ENCODE results near the gene PTK7. TPM values are rescaled to one million over a fixed set of nuclear protein-coding genes. Genes with fewer than 3 reads are reported as not detected.
"Not testable (repeated sequence)": the region's sequence is repeated elsewhere in the genome, so short reads cannot be mapped to it uniquely, and the experiment has no call there.

The PTK7 gene
- total RNA-seq, 4 donors from 2014 or later = 4.4 to 22.3 (median 18.3) TPM

DNA sequence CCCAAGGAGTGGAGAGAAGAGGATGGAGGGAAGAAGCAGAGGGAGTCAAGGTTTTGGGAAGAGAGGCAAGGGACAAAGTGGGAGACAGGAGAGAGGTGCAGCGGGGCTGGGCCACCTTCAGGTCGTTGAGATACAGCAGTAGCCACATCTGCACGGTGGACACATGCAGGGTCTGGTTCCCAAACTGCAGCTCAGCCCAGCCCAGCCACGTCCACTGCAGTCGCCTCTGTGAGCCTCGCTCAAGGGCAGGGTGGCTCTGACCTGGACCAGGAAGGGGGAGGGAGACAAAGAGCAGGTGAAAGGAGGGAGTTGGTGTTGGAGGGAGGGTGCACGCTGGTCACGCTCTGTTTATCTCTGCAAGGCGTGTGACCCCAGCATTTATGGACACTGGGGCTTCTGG is 37.4 kb upstream of the PTK7 start:
- TF ChIP-seq POLR2A (IDR thresholded peaks at IDR 0.05) = no peak
- TF ChIP-seq, protein P1, sequence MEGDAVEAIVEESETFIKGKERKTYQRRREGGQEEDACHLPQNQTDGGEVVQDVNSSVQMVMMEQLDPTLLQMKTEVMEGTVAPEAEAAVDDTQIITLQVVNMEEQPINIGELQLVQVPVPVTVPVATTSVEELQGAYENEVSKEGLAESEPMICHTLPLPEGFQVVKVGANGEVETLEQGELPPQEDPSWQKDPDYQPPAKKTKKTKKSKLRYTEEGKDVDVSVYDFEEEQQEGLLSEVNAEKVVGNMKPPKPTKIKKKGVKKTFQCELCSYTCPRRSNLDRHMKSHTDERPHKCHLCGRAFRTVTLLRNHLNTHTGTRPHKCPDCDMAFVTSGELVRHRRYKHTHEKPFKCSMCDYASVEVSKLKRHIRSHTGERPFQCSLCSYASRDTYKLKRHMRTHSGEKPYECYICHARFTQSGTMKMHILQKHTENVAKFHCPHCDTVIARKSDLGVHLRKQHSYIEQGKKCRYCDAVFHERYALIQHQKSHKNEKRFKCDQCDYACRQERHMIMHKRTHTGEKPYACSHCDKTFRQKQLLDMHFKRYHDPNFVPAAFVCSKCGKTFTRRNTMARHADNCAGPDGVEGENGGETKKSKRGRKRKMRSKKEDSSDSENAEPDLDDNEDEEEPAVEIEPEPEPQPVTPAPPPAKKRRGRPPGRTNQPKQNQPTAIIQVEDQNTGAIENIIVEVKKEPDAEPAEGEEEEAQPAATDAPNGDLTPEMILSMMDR (IDR thresholded peaks at IDR 0.05) = no peak
- peaks cover 0 to 81% (median 0%) of the 10 kb centered on the region in 3 donors for H3K36me3 ChIP-seq
- H3K4me1 ChIP-seq = no peaks in the 10 kb centered on the region
- DNase-seq = no peak
- H3K9me3 ChIP-seq = no peaks in the 10 kb centered on the region
- no peak overlapping the region for H3K27ac ChIP-seq
- no peak overlapping the region for H3K4me3 ChIP-seq
- no peaks in the 10 kb centered on the region for H3K27me3 ChIP-seq

DNA sequence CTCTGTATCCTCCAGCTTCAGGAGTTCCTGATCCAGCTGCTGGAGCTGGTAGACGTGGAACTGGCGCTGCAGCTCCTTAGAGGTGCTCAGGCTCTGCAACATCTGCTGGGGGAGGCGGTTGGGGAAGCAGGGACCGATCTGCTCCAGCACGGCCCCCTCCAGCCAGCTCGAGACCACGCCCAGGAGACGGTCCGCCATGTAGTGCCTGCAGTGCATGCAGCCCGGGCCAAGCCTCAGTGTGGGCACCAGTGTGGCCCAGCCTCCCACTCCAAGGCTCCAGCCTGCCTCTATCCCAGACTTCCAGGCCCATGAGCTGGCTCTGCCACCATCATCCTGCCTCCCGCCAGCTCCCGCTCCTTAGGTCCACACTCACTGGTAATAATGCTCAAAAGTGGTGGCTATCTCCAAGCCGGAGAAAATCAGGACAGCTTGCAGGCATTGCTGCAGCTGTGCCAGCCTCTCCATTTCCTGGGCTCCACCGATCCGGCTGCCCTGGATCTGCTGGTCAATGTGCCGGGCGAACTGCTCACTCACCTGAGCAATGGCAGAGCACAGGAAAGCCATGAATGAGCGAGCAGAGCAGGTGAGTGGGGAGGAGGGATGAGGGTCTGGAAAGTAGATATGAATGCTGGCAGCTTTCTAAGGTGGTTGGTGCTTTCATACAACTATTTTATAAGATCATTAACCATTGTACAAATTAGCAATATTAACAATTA is 35.4 kb upstream of the PTK7 start:
- H3K36me3 ChIP-seq = peaks cover 0 to 83% (median 0%) of the 10 kb centered on the region in 3 donors
- H3K4me3 ChIP-seq = no peak overlapping the region
- TF ChIP-seq, protein P1 (IDR thresholded peaks at IDR 0.05) = no peak
- no peaks in the 10 kb centered on the region for H3K27me3 ChIP-seq
- no peak overlapping the region for H3K27ac ChIP-seq
- no peaks in the 10 kb centered on the region for H3K9me3 ChIP-seq
- DNase-seq = no peak
- H3K4me1 ChIP-seq = no peaks in the 10 kb centered on the region

DNA sequence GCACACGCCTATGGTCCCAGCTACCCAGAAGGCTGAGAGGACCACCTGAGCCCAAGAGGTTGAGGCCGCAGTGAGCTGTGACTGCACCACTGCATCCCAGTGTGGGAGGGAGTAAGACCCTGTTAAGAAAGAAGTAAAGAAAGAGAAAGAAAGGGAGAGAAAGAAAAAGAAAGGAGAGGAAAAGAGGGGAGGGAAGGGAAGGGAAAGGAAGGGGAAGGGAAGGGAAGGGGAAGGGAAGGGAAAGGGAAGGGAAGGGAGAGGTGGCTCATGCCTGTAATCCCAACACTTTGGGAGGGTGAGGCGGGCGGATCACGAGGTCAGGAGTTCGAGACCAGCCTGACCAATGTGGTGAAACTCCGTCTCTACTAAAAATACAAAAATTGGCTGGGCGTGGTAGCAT is 34.6 kb upstream of the PTK7 start:
- not testable (repeated sequence) for DNase-seq, H3K27ac ChIP-seq, H3K4me1 ChIP-seq, H3K4me3 ChIP-seq, H3K27me3 ChIP-seq, H3K9me3 ChIP-seq
- peaks cover 0 to 84% (median 0%) of the 10 kb centered on the region in 3 donors for H3K36me3 ChIP-seq

GRCh38 chr6:43043310-43043709 is 32.8 kb upstream of the PTK7 start:
- no peak overlapping the region for H3K27ac ChIP-seq
- H3K4me3 ChIP-seq = no peak overlapping the region
- no peaks in the 10 kb centered on the region for H3K4me1 ChIP-seq
- TF ChIP-seq POLR2A (IDR thresholded peaks at IDR 0.05) = no peak
- no peak for DNase-seq
- H3K36me3 ChIP-seq = peaks cover 0 to 82% (median 0%) of the 10 kb centered on the region in 3 donors
- H3K27me3 ChIP-seq = no peaks in the 10 kb centered on the region
- H3K9me3 ChIP-seq = no peaks in the 10 kb centered on the region

DNA sequence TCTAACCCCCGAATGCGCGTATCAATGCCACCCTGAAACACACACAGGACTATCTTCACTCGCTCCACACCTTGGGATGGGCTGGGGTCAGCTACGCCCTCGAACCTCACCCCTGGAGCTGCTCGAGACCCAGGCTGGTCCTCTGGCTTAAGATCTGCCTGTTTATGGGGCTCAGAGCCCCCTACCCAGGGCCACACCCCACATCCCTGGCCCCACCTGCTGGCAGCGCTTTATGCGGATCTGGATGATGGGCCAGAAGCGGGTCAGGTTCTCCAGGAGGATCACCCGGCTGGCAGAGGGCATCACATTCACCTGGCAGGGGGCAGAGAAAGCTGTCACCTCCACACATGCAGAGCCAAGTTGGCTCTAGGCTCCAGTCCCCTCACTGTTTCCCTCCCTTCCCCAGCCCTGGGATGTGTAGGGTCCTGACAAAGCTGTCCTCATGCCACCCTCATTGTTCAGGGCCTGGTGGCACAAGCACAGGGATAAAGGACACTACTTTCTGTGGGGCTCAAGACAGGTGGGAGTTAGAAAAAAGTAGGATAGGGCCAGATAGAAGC is 30.7 kb upstream of the PTK7 start:
- H3K9me3 ChIP-seq = no peaks in the 10 kb centered on the region
- H3K4me3 ChIP-seq = no peak overlapping the region
- DNase-seq = no peak
- H3K27me3 ChIP-seq = no peaks in the 10 kb centered on the region
- H3K36me3 ChIP-seq = peaks cover 0 to 81% (median 0%) of the 10 kb centered on the region in 3 donors
- TF ChIP-seq, protein P1 (IDR thresholded peaks at IDR 0.05) = no peak
- TF ChIP-seq POLR2A (IDR thresholded peaks at IDR 0.05) = no peak
- no peak overlapping the region for H3K27ac ChIP-seq
- no peaks in the 10 kb centered on the region for H3K4me1 ChIP-seq

DNA sequence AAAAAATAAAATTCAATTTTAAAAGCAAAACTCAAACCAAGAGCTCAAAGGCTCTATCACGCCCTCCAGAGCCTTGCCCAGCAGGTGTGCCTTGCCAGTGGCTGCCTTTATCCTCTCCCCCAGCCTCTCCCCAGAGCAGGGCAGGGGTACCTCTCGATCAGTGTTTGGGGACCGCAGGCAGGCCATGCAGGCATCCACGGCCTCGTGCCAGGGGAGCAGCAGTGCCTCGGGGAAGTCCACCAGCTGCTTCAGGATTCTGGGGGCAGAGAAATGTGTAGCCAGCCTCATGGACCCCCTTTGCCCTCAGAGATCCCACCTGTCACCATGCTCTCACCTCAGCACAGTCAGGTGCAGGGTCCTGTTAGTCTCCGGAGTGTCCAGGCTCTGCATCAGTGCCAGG is 28.1 kb upstream of the PTK7 start:
- H3K27me3 ChIP-seq = no peaks in the 10 kb centered on the region
- peaks cover 0 to 9% (median 1%) of the 10 kb centered on the region in 4 donors for H3K4me1 ChIP-seq
- H3K4me3 ChIP-seq = no peak overlapping the region
- peaks cover 0 to 67% (median 0%) of the 10 kb centered on the region in 3 donors for H3K36me3 ChIP-seq
- TF ChIP-seq POLR2A (IDR thresholded peaks at IDR 0.05) = no peak
- TF ChIP-seq, protein P1 (IDR thresholded peaks at IDR 0.05) = no peak
- H3K9me3 ChIP-seq = no peaks in the 10 kb centered on the region
- no peak for DNase-seq
- H3K27ac ChIP-seq = no peak overlapping the region

Data from Peyer's patch (tissue), 4 donors.